ENCODE measurements around the gene DELE1. TPM values are rescaled to one million over a fixed set of nuclear protein-coding genes. Genes with fewer than 3 reads are reported as not detected.
A peak's percentile ranks its signal among the peaks of the same experiment; 100 is the strongest.
"Not testable (repeated sequence)": the region's sequence is repeated elsewhere in the genome, so short reads cannot be mapped to it uniquely, and the experiment has no call there.

Gene DELE1
- polyA plus RNA-seq, 6 donors from 2014 or later = 39.1 to 51.1 (median 44.1) TPM

- H3K4me1 Mint-ChIP-seq = peaks cover 30 to 31% (median 30%) of the 10 kb centered on the region in 3 donors
- peaks cover 50 to 87% (median 86%) of the 10 kb centered on the region in 3 donors for H3K27me3 Mint-ChIP-seq
- peak overlapping the region; percentile 78 to 94 (median 86) for H3K4me3 Mint-ChIP-seq
- DNase-seq (no peak), ATAC-seq (ENCODE audit: low read depth in 2 of 2) (no peak)
- H3K27ac Mint-ChIP-seq = peak overlapping the region in 3 of 6 donors; percentile 51 to 83 (median 77)
- peaks cover 0 to 2% (median 0%) of the 10 kb centered on the region in 7 donors for H3K9me3 Mint-ChIP-seq
- H3K36me3 Mint-ChIP-seq = peaks cover 0 to 8% of the 10 kb centered on the region in 2 donors
Observed at GRCh38 chr5:141879426-141879759, 44.3 kb upstream of the DELE1 start.

- peaks cover 29 to 31% (median 30%) of the 10 kb centered on the region in 3 donors for H3K4me1 Mint-ChIP-seq
- H3K9me3 Mint-ChIP-seq = peaks cover 0 to 2% (median 0%) of the 10 kb centered on the region in 7 donors
- peak overlapping the region in 3 of 6 donors; percentile 51 to 98 (median 83) for H3K27ac Mint-ChIP-seq
- peaks cover 52 to 87% (median 86%) of the 10 kb centered on the region in 3 donors for H3K27me3 Mint-ChIP-seq
- peaks cover 0 to 8% of the 10 kb centered on the region in 2 donors for H3K36me3 Mint-ChIP-seq
- ATAC-seq (ENCODE audit: low read depth in 2 of 2) (no peak), DNase-seq (no peak)
- peak overlapping the region in 5 of 8 donors; percentile 51 to 86 (median 81) for H3K4me3 Mint-ChIP-seq
Observed at GRCh38 chr5:141879941-141880738, 43.5 kb upstream of the DELE1 start.

GRCh38 chr5:141880961-141881801, 42.5 kb upstream of the DELE1 start:
- H3K4me1 Mint-ChIP-seq = peaks cover 23 to 30% (median 27%) of the 10 kb centered on the region in 3 donors
- H3K27me3 Mint-ChIP-seq = peaks cover 54 to 88% (median 85%) of the 10 kb centered on the region in 3 donors
- H3K27ac Mint-ChIP-seq = no peak overlapping the region
- peaks cover 0 to 2% (median 0%) of the 10 kb centered on the region in 7 donors for H3K9me3 Mint-ChIP-seq
- peaks cover 0 to 8% of the 10 kb centered on the region in 2 donors for H3K36me3 Mint-ChIP-seq
- ATAC-seq (ENCODE audit: low read depth in 2 of 2) (no peak), DNase-seq (no peak)
- H3K4me3 Mint-ChIP-seq = no peak overlapping the region

GRCh38 chr5:141881886-141882285, 41.8 kb upstream of the DELE1 start:
- DNase-seq = no peak
- peak overlapping the region in 1 of 6 donors; percentile 35 for H3K27ac Mint-ChIP-seq
- H3K9me3 Mint-ChIP-seq = peaks cover 0 to 2% (median 0%) of the 10 kb centered on the region in 7 donors
- H3K27me3 Mint-ChIP-seq = peaks cover 59 to 89% (median 89%) of the 10 kb centered on the region in 3 donors
- peaks cover 0 to 8% of the 10 kb centered on the region in 2 donors for H3K36me3 Mint-ChIP-seq
- no peak for ATAC-seq (ENCODE audit: low read depth in 2 of 2)
- peaks cover 23 to 27% (median 26%) of the 10 kb centered on the region in 3 donors for H3K4me1 Mint-ChIP-seq
- no peak overlapping the region for H3K4me3 Mint-ChIP-seq

- no peak overlapping the region for H3K4me3 Mint-ChIP-seq
- no peak for ATAC-seq (ENCODE audit: low read depth in 2 of 2)
- H3K9me3 Mint-ChIP-seq = peaks cover 0 to 2% (median 0%) of the 10 kb centered on the region in 7 donors
- H3K4me1 Mint-ChIP-seq = peaks cover 15 to 19% (median 18%) of the 10 kb centered on the region in 3 donors
- no peak for DNase-seq
- peak overlapping the region in 2 of 6 donors; percentile 23 to 85 for H3K27ac Mint-ChIP-seq
- H3K27me3 Mint-ChIP-seq = peaks cover 51 to 82% (median 81%) of the 10 kb centered on the region in 3 donors
- H3K36me3 Mint-ChIP-seq = peaks cover 0 to 8% of the 10 kb centered on the region in 2 donors
Observed at GRCh38 chr5:141882594-141883183, 41.0 kb upstream of the DELE1 start.

GRCh38 chr5:141883184-141883891, 40.3 kb upstream of the DELE1 start:
- Mint-ChIP-seq H3K9me3 (peaks cover 0 to 2% (median 0%) of the 10 kb centered on the region in 7 donors), H3K4me3 (no peak overlapping the region), H3K4me1 (peaks cover 13 to 17% (median 17%) of the 10 kb centered on the region in 3 donors), H3K27me3 (peaks cover 51 to 80% (median 79%) of the 10 kb centered on the region in 3 donors), H3K36me3 (peaks cover 0 to 8% of the 10 kb centered on the region in 2 donors), H3K27ac (no peak overlapping the region)
- DNase-seq = no peak
- no peak for ATAC-seq (ENCODE audit: low read depth in 2 of 2)

GRCh38 chr5:141883892-141884318, 39.8 kb upstream of the DELE1 start:
- Mint-ChIP-seq H3K36me3 (peaks cover 0 to 6% of the 10 kb centered on the region in 2 donors), H3K4me3 (peak overlapping the region in 1 of 8 donors; percentile 39), H3K9me3 (peaks cover 0 to 2% (median 0%) of the 10 kb centered on the region in 7 donors), H3K27me3 (peaks cover 51 to 77% (median 75%) of the 10 kb centered on the region in 3 donors), H3K27ac (no peak overlapping the region), H3K4me1 (peaks cover 8 to 13% (median 12%) of the 10 kb centered on the region in 3 donors)
- ATAC-seq (ENCODE audit: low read depth in 2 of 2) (no peak), DNase-seq (no peak)

GRCh38 chr5:141889282-141889871, 34.3 kb upstream of the DELE1 start:
- Mint-ChIP-seq H3K4me1 (peaks cover 0 to 6% (median 5%) of the 10 kb centered on the region in 3 donors), H3K9me3 (no peaks in the 10 kb centered on the region), H3K27me3 (peaks cover 33 to 47% (median 45%) of the 10 kb centered on the region in 3 donors), H3K4me3 (no peak overlapping the region), H3K27ac (no peak overlapping the region), H3K36me3 (no peaks in the 10 kb centered on the region)
- ATAC-seq (ENCODE audit: low read depth in 2 of 2) (no peak), DNase-seq (no peak)

- not testable (repeated sequence) for ATAC-seq (ENCODE audit: low read depth in 2 of 2); DNase-seq; H3K27ac Mint-ChIP-seq; H3K36me3 Mint-ChIP-seq; H3K4me1 Mint-ChIP-seq; H3K4me3 Mint-ChIP-seq; H3K9me3 Mint-ChIP-seq
- peaks cover 22 to 40% (median 36%) of the 10 kb centered on the region in 3 donors for H3K27me3 Mint-ChIP-seq
Observed at GRCh38 chr5:141890429-141890828, 33.2 kb upstream of the DELE1 start.

GRCh38 chr5:141897425-141897824, 26.2 kb upstream of the DELE1 start:
- Mint-ChIP-seq H3K27me3 (peaks cover 9 to 42% (median 26%) of the 10 kb centered on the region in 3 donors), H3K4me1 (no peaks in the 10 kb centered on the region), H3K36me3 (no peaks in the 10 kb centered on the region), H3K27ac (no peak overlapping the region), H3K4me3 (no peak overlapping the region), H3K9me3 (no peaks in the 10 kb centered on the region)
- DNase-seq (no peak), ATAC-seq (ENCODE audit: low read depth in 2 of 2) (no peak)

GRCh38 chr5:141898448-141899049, 25.1 kb upstream of the DELE1 start:
- Mint-ChIP-seq H3K27me3 (peaks cover 10 to 50% (median 28%) of the 10 kb centered on the region in 3 donors), H3K36me3 (no peaks in the 10 kb centered on the region), H3K4me3 (no peak overlapping the region), H3K9me3 (no peaks in the 10 kb centered on the region), H3K4me1 (no peaks in the 10 kb centered on the region), H3K27ac (no peak overlapping the region)
- ATAC-seq (ENCODE audit: low read depth in 2 of 2) (no peak), DNase-seq (no peak)
